HEK293 (cell line): ENCODE data around the gene GNG7.

Experiments
- CTCF ChIA-PET: fragments of 350-600 bp; formaldehyde crosslinking; extraction: SDS; loops from one replicate; lab custom pipeline; 2021; ENCODE audit warnings: antibody characterized with exemption; lab: Yijun Ruan, JAX
- POLR2A ChIA-PET: fragments of 300-600 bp; formaldehyde crosslinking; extraction: SDS; loops from one replicate; lab custom pipeline; 2020; ENCODE audit warnings: antibody characterized with exemption, inconsistent platforms; lab: Yijun Ruan, JAX
- H3K27ac ChIP-seq: fragments of 200-500 bp; sonication (Bioruptor generic); 2 replicates; pipeline ENCODE4 v1.5.1; 2014; ENCODE audit warnings: low read depth, low read length, control low read depth, inconsistent platforms; ENCODE audit errors: extremely low read depth
- H3K36me3 ChIP-seq, 2 experiments: fragments of 200-500 bp in 1 of 2; sonication (Bioruptor generic) in 1 of 2; 1 replicate in 1 of 2; 2 replicates in 1 of 2; pipeline ENCODE4 v1.5.1; 2014 to 2017; ENCODE audit warnings: inconsistent platforms in 2 of 2, low read length in 2 of 2; ENCODE audit not compliant: control insufficient read depth in 2 of 2, insufficient read depth in 1 of 2
- H3K4me1 ChIP-seq: fragments of 200-500 bp; sonication (Bioruptor generic); 2 replicates; pipeline ENCODE4 v1.5.1; 2014; ENCODE audit warnings: mild to moderate bottlenecking, low read length, inconsistent platforms; ENCODE audit not compliant: control insufficient read depth, insufficient read depth
- H3K4me3 ChIP-seq: 2 replicates; pipeline ENCODE4 v1.5.1; 2011; ENCODE audit warnings: low read depth, mild to moderate bottlenecking, control low read depth, low read length, moderate library complexity
- H3K9me3 ChIP-seq: fragments of 200-500 bp; sonication (Bioruptor generic); 2 replicates; pipeline ENCODE4 v1.5.1; 2014; ENCODE audit warnings: low read depth, low read length, inconsistent platforms; ENCODE audit not compliant: control insufficient read depth, insufficient read depth
- KLF1 ChIP-seq: fragments of 450-650 bp; formaldehyde crosslinking; IDR thresholded peaks from 2 replicates; pipeline ENCODE4 v1.5.1; 2016; ENCODE audit warnings: missing biosample characterization, missing genetic modification characterization
- OVOL3 ChIP-seq: fragments of 450-650 bp; formaldehyde crosslinking; IDR thresholded peaks from 2 replicates; pipeline ENCODE4 v1.5.1; 2016; ENCODE audit warnings: missing biosample characterization, missing genetic modification characterization
- TRIM28 ChIP-seq: IDR thresholded peaks from 2 replicates; pipeline ENCODE4 v1.6.1; 2011; ENCODE audit warnings: low read length, control low read depth, borderline replicate concordance
- ZBTB48 ChIP-seq: fragments of 450-650 bp; formaldehyde crosslinking; IDR thresholded peaks from 2 replicates; pipeline ENCODE4 v1.5.1; 2016; ENCODE audit warnings: missing biosample characterization, missing genetic modification characterization
- ZBTB7A ChIP-seq: fragments of 450-650 bp; formaldehyde crosslinking; IDR thresholded peaks from 2 replicates; pipeline ENCODE4 v1.5.1; 2016; ENCODE audit warnings: low read depth, missing biosample characterization, missing genetic modification characterization
- ZBTB8A ChIP-seq: fragments of 450-650 bp; formaldehyde crosslinking; IDR thresholded peaks from 2 replicates; pipeline ENCODE4 v1.5.1; 2016; ENCODE audit warnings: missing biosample characterization, missing genetic modification characterization
- ZNF223 ChIP-seq: fragments of 450-650 bp; formaldehyde crosslinking; IDR thresholded peaks from 2 replicates; pipeline ENCODE4 v1.5.1; 2016; ENCODE audit warnings: missing biosample characterization, missing genetic modification characterization
- ZNF239 ChIP-seq: fragments of 450-650 bp; formaldehyde crosslinking; IDR thresholded peaks from 2 replicates; pipeline ENCODE4 v1.5.1; 2016; ENCODE audit warnings: missing biosample characterization, missing genetic modification characterization
- ZNF266 ChIP-seq: fragments of 450-650 bp; formaldehyde crosslinking; IDR thresholded peaks from 2 replicates; pipeline ENCODE4 v1.5.1; 2016; ENCODE audit warnings: missing biosample characterization, missing genetic modification characterization, low read depth
- ZNF335 ChIP-seq: fragments of 450-650 bp; formaldehyde crosslinking; conservative IDR thresholded peaks from 2 replicates; pipeline ENCODE4 v1.5.1; 2016; ENCODE audit warnings: missing biosample characterization, missing genetic modification characterization
- ZNF394 ChIP-seq: fragments of 450-650 bp; formaldehyde crosslinking; IDR thresholded peaks from 2 replicates; pipeline ENCODE4 v1.5.1; 2016; ENCODE audit warnings: missing biosample characterization, missing genetic modification characterization, mild to moderate bottlenecking, moderate library complexity, borderline replicate concordance
- ZNF626 ChIP-seq: fragments of 450-650 bp; sonication (Bioruptor Pico); formaldehyde crosslinking; IDR thresholded peaks from 2 replicates; pipeline ENCODE4 v1.5.1; 2018; ENCODE audit warnings: missing biosample characterization, missing genetic modification characterization, inconsistent platforms
- ZNF701 ChIP-seq: fragments of 450-650 bp; formaldehyde crosslinking; IDR thresholded peaks from 2 replicates; pipeline ENCODE4 v1.5.1; 2016; ENCODE audit warnings: missing biosample characterization, missing genetic modification characterization
- TF ChIP-seq, protein P1 (sequence below): fragments of 450-650 bp; formaldehyde crosslinking; IDR thresholded peaks from 2 replicates; pipeline ENCODE4 v1.5.1; 2016; ENCODE audit warnings: missing biosample characterization, missing genetic modification characterization
- TF ChIP-seq, protein P2 (sequence below): fragments of 450-650 bp; formaldehyde crosslinking; IDR thresholded peaks from 2 replicates; pipeline ENCODE4 v1.5.1; 2016; ENCODE audit warnings: missing biosample characterization, missing genetic modification characterization
- TF ChIP-seq, protein P3 (sequence below): fragments of 450-650 bp; formaldehyde crosslinking; IDR thresholded peaks from 2 replicates; pipeline ENCODE4 v1.5.1; 2016; ENCODE audit warnings: missing biosample characterization, missing genetic modification characterization
- TF ChIP-seq, protein P4 (sequence below): fragments of 450-650 bp; formaldehyde crosslinking; IDR thresholded peaks from 2 replicates; pipeline ENCODE4 v1.5.1; 2016; ENCODE audit warnings: missing biosample characterization, missing genetic modification characterization
- TF ChIP-seq, protein P5 (sequence below): fragments of 450-650 bp; formaldehyde crosslinking; IDR thresholded peaks from 2 replicates; pipeline ENCODE4 v1.5.1; 2016; ENCODE audit warnings: missing biosample characterization, missing genetic modification characterization
- TF ChIP-seq, protein P6 (sequence below): fragments of 450-650 bp; formaldehyde crosslinking; IDR thresholded peaks from 2 replicates; pipeline ENCODE4 v1.5.1; 2016; ENCODE audit warnings: missing biosample characterization, missing genetic modification characterization

The GNG7 gene

DNA sequence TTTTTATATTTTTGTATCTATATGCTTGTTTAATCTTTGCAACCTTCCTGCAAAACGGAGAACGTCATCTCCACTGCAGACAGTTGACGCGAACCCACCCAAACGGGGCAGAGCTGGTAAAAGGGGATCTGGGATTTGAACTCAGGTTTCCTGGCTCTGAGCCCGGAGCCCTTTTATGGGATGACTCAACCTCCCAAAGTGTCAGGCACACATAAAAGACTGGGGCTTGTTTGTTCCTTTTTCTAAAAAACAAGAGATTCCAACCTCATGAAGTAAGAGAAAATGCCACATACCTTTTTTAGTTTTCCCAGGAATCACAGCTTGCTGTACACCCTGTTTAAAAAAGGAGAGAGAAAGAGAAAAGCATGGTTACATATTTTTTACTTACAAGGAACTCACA is 147.6 kb downstream of the GNG7 start (continued):
- TF ChIP-seq, protein P1, sequence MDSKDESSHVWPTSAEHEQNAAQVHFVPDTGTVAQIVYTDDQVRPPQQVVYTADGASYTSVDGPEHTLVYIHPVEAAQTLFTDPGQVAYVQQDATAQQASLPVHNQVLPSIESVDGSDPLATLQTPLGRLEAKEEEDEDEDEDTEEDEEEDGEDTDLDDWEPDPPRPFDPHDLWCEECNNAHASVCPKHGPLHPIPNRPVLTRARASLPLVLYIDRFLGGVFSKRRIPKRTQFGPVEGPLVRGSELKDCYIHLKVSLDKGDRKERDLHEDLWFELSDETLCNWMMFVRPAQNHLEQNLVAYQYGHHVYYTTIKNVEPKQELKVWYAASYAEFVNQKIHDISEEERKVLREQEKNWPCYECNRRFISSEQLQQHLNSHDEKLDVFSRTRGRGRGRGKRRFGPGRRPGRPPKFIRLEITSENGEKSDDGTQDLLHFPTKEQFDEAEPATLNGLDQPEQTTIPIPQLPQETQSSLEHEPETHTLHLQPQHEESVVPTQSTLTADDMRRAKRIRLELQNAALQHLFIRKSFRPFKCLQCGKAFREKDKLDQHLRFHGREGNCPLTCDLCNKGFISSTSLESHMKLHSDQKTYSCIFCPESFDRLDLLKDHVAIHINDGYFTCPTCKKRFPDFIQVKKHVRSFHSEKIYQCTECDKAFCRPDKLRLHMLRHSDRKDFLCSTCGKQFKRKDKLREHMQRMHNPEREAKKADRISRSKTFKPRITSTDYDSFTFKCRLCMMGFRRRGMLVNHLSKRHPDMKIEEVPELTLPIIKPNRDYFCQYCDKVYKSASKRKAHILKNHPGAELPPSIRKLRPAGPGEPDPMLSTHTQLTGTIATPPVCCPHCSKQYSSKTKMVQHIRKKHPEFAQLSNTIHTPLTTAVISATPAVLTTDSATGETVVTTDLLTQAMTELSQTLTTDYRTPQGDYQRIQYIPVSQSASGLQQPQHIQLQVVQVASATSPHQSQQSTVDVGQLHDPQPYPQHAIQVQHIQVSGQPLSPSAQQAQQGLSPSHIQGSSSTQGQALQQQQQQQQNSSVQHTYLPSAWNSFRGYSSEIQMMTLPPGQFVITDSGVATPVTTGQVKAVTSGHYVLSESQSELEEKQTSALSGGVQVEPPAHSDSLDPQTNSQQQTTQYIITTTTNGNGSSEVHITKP = no peak
- no peak for TF ChIP-seq OVOL3 (tag by site-specific recombination)
- no peak for TF ChIP-seq ZBTB48 (tag by site-specific recombination)
- TF ChIP-seq TRIM28 = no peak
- TF ChIP-seq, all 188 proteins: peak for 7

DNA sequence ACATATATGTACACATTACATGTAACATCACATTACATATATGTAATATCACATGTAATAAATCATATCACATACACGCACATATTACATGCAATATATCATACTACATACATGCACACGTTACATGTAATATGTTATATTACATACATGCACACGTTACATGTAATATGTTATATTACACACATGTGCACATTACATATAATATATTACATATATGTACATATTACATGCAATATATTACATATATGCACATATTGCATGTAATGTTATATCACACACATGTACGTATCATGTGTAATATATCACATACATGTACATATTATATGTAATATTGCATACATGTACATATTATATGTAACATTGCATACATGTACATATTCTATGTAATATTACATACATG is 149.0 kb downstream of the GNG7 start:
- Histone ChIP-seq H3K4me1 (no peaks in the 10 kb centered on the region), H3K9me3 (no peaks in the 10 kb centered on the region), H3K36me3 (no peaks in the 10 kb centered on the region), H3K27ac (no peak overlapping the region), H3K4me3 (no peak overlapping the region)
- ChIA-PET CTCF (interaction anchor here (0.6 to 2.2 kb wide), 4 partner anchors 11 to 1783 kb away, joined by 3 to 6 read pairs (median 4); no protein-coding TSS in a partner anchor), POLR2A (interaction anchor here (0.7 to 4.7 kb wide), 4 partner anchors 10 to 477 kb away, joined by 4 to 51 read pairs (median 16); partner anchors contain the start of gene GADD45B)
- TF ChIP-seq, protein P2, sequence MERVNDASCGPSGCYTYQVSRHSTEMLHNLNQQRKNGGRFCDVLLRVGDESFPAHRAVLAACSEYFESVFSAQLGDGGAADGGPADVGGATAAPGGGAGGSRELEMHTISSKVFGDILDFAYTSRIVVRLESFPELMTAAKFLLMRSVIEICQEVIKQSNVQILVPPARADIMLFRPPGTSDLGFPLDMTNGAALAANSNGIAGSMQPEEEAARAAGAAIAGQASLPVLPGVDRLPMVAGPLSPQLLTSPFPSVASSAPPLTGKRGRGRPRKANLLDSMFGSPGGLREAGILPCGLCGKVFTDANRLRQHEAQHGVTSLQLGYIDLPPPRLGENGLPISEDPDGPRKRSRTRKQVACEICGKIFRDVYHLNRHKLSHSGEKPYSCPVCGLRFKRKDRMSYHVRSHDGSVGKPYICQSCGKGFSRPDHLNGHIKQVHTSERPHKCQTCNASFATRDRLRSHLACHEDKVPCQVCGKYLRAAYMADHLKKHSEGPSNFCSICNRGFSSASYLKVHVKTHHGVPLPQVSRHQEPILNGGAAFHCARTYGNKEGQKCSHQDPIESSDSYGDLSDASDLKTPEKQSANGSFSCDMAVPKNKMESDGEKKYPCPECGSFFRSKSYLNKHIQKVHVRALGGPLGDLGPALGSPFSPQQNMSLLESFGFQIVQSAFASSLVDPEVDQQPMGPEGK = no peak
- TF ChIP-seq, protein P3, sequence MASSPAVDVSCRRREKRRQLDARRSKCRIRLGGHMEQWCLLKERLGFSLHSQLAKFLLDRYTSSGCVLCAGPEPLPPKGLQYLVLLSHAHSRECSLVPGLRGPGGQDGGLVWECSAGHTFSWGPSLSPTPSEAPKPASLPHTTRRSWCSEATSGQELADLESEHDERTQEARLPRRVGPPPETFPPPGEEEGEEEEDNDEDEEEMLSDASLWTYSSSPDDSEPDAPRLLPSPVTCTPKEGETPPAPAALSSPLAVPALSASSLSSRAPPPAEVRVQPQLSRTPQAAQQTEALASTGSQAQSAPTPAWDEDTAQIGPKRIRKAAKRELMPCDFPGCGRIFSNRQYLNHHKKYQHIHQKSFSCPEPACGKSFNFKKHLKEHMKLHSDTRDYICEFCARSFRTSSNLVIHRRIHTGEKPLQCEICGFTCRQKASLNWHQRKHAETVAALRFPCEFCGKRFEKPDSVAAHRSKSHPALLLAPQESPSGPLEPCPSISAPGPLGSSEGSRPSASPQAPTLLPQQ = no peak
- TF ChIP-seq KLF1 (tag by site-specific recombination) = no peak
- TF ChIP-seq ZBTB8A (tag by site-specific recombination) = no peak
- TF ChIP-seq, protein P4, sequence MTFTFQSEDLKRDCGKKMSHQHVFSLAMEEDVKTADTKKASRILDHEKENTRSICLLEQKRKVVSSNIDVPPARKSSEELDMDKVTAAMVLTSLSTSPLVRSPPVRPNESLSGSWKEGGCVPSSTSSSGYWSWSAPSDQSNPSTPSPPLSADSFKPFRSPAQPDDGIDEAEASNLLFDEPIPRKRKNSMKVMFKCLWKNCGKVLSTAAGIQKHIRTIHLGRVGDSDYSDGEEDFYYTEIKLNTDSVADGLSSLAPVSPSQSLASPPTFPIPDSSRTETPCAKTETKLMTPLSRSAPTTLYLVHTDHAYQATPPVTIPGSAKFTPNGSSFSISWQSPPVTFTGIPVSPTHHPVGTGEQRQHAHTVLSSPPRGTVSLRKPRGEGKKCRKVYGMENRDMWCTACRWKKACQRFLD = no peak
- no peak for TF ChIP-seq ZNF335 (tag by site-specific recombination)
- TF ChIP-seq, protein P5, sequence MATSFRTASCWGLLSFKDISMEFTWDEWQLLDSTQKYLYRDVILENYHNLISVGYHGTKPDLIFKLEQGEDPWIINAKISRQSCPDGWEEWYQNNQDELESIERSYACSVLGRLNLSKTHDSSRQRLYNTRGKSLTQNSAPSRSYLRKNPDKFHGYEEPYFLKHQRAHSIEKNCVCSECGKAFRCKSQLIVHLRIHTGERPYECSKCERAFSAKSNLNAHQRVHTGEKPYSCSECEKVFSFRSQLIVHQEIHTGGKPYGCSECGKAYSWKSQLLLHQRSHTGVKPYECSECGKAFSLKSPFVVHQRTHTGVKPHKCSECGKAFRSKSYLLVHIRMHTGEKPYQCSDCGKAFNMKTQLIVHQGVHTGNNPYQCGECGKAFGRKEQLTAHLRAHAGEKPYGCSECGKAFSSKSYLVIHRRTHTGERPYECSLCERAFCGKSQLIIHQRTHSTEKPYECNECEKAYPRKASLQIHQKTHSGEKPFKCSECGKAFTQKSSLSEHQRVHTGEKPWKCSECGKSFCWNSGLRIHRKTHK (tag by site-specific recombination) = no peak
- no peak for TF ChIP-seq ZNF239
- no peak for TF ChIP-seq ZNF701 (tag by site-specific recombination)
- TF ChIP-seq, protein P6, sequence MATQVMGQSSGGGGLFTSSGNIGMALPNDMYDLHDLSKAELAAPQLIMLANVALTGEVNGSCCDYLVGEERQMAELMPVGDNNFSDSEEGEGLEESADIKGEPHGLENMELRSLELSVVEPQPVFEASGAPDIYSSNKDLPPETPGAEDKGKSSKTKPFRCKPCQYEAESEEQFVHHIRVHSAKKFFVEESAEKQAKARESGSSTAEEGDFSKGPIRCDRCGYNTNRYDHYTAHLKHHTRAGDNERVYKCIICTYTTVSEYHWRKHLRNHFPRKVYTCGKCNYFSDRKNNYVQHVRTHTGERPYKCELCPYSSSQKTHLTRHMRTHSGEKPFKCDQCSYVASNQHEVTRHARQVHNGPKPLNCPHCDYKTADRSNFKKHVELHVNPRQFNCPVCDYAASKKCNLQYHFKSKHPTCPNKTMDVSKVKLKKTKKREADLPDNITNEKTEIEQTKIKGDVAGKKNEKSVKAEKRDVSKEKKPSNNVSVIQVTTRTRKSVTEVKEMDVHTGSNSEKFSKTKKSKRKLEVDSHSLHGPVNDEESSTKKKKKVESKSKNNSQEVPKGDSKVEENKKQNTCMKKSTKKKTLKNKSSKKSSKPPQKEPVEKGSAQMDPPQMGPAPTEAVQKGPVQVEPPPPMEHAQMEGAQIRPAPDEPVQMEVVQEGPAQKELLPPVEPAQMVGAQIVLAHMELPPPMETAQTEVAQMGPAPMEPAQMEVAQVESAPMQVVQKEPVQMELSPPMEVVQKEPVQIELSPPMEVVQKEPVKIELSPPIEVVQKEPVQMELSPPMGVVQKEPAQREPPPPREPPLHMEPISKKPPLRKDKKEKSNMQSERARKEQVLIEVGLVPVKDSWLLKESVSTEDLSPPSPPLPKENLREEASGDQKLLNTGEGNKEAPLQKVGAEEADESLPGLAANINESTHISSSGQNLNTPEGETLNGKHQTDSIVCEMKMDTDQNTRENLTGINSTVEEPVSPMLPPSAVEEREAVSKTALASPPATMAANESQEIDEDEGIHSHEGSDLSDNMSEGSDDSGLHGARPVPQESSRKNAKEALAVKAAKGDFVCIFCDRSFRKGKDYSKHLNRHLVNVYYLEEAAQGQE (tag by site-specific recombination) = no peak
- no peak for TF ChIP-seq ZBTB7A (tag by site-specific recombination)
- TF ChIP-seq ZNF394 = no peak
- no peak for TF ChIP-seq ZNF266 (tag by site-specific recombination)
- TF ChIP-seq, protein P1 = no peak
- no peak for TF ChIP-seq ZNF223 (tag by site-specific recombination)
- no peak for TF ChIP-seq ZNF626 (tag by site-specific recombination)
